SU-DHL-6 (cell line): Measurements from ENCODE around the gene NELL1.

Source experiments
- H2AFZ ChIP-seq: fragments of 200-600 bp; sonication (generic); 2 replicates; pipeline ENCODE4 v1.6.1; 2014; ENCODE audit warnings: low read depth, mild to moderate bottlenecking, moderate library complexity, mixed read lengths, antibody characterized with exemption, low read length; ENCODE audit not compliant: severe bottlenecking
- H3F3A ChIP-seq: fragments of 200-600 bp; shearing (Covaris generic); 2 replicates; pipeline ENCODE4 v1.6.0; 2016; ENCODE audit warnings: antibody characterized with exemption, mild to moderate bottlenecking; ENCODE audit not compliant: insufficient read depth
- H3K27ac ChIP-seq: fragments of 200-600 bp; sonication (generic); 2 replicates; pipeline ENCODE4 v1.5.1; 2016; ENCODE audit warnings: low read depth, mild to moderate bottlenecking, low read length, moderate library complexity, mixed read lengths
- H3K27me3 ChIP-seq: fragments of 200-600 bp; sonication (generic), shearing (Covaris generic); 2 replicates; pipeline ENCODE4 v1.6.0; 2014; ENCODE audit warnings: mild to moderate bottlenecking, low read length
- H3K36me3 ChIP-seq: fragments of 200-600 bp; sonication (generic); 2 replicates; pipeline ENCODE4 v1.6.1; 2014; ENCODE audit warnings: mild to moderate bottlenecking, low read length, mixed read lengths
- H3K4me2 ChIP-seq: fragments of 300-600, 200-600 bp; shearing (Covaris generic), sonication (generic); 2 replicates; pipeline ENCODE4 v1.6.0; 2014; ENCODE audit warnings: low read length, low read depth, mild to moderate bottlenecking; ENCODE audit not compliant: poor library complexity, severe bottlenecking
- H3K4me3 ChIP-seq: fragments of 200-600 bp; sonication (generic); 2 replicates; pipeline ENCODE4 v1.5.1; 2014; ENCODE audit warnings: antibody characterized with exemption, low read length, mild to moderate bottlenecking, mixed read lengths; ENCODE audit not compliant: insufficient read depth, poor library complexity, severe bottlenecking
- H3K79me2 ChIP-seq: fragments of 200-600 bp; sonication (generic); 2 replicates; pipeline ENCODE4 v1.6.1; 2014; ENCODE audit warnings: mild to moderate bottlenecking, low read length, moderate library complexity; ENCODE audit not compliant: insufficient read depth
- H3K9ac ChIP-seq: fragments of 200-600 bp; sonication (generic); 2 replicates; pipeline ENCODE4 v1.7.0; 2014; ENCODE audit warnings: mild to moderate bottlenecking, low read length
- H3K9me2 ChIP-seq: fragments of 200-600 bp; sonication (generic); replicated peaks from 2 replicates; pipeline ENCODE4 v1.6.1; 2014; ENCODE audit warnings: low read length; ENCODE audit not compliant: insufficient read depth
- H3K9me3 ChIP-seq: fragments of 200-600 bp; sonication (generic); 2 replicates; pipeline ENCODE4 v1.6.1; 2014; ENCODE audit warnings: low read length, mixed read lengths; ENCODE audit not compliant: insufficient read depth
- H4K20me1 ChIP-seq: fragments of 200-600 bp; sonication (generic); 2 replicates; pipeline ENCODE4 v1.6.1; 2014; ENCODE audit warnings: low read depth, mild to moderate bottlenecking, antibody characterized with exemption, low read length, moderate library complexity, mixed read lengths
- EZH2phosphoT487 ChIP-seq: fragments of 200-600 bp; sonication (generic), shearing (Covaris generic); conservative IDR thresholded peaks from 2 replicates; pipeline ENCODE4 v1.6.1; 2018; ENCODE audit warnings: mild to moderate bottlenecking, antibody characterized with exemption, low read length, moderate library complexity, mixed read lengths
- TF ChIP-seq, protein P1 (sequence below): fragments of 200-600 bp; sonication (generic); IDR thresholded peaks from one replicate; pipeline ENCODE4 v1.5.1; 2017; ENCODE audit warnings: antibody characterized with exemption, mild to moderate bottlenecking, low read length, moderate library complexity; ENCODE audit not compliant: insufficient read depth, poor library complexity, severe bottlenecking

The NELL1 gene

DNA sequence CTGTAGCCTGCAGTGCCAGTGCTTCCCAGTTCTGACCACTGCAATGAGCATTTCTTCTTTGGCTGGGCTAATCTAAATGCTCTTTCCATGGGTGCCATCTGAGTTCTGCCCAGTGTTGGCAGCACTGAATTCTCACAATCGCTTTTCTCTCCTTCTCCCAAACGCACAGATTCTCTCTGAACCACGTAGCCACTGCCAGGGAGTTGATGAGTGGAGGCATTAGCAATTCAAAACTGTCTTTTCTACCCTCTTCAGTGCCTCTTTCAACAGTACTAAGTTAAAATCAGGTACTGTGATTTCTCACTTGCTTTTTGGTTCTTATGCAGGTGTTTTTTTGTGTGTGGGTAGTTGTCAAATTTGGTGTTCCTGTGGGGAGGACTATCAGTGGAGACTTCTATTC lies 778.5 kb downstream of the NELL1 start:
- Histone ChIP-seq H3F3A (no peaks in the 10 kb centered on the region), H3K79me2 (no peaks in the 10 kb centered on the region), H3K4me3 (no peak overlapping the region), H3K27me3 (no peaks in the 10 kb centered on the region), H4K20me1 (no peaks in the 10 kb centered on the region), H3K27ac (no peak overlapping the region), H2AFZ (no peak overlapping the region), H3K9me2 (no peaks in the 10 kb centered on the region), H3K36me3 (no peaks in the 10 kb centered on the region), H3K4me2 (no peak overlapping the region), H3K9me3 (no peaks in the 10 kb centered on the region), H3K9ac (no peak overlapping the region)
- TF ChIP-seq, protein P1, sequence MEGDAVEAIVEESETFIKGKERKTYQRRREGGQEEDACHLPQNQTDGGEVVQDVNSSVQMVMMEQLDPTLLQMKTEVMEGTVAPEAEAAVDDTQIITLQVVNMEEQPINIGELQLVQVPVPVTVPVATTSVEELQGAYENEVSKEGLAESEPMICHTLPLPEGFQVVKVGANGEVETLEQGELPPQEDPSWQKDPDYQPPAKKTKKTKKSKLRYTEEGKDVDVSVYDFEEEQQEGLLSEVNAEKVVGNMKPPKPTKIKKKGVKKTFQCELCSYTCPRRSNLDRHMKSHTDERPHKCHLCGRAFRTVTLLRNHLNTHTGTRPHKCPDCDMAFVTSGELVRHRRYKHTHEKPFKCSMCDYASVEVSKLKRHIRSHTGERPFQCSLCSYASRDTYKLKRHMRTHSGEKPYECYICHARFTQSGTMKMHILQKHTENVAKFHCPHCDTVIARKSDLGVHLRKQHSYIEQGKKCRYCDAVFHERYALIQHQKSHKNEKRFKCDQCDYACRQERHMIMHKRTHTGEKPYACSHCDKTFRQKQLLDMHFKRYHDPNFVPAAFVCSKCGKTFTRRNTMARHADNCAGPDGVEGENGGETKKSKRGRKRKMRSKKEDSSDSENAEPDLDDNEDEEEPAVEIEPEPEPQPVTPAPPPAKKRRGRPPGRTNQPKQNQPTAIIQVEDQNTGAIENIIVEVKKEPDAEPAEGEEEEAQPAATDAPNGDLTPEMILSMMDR: no peak
- TF ChIP-seq EZH2phosphoT487: no peak

DNA sequence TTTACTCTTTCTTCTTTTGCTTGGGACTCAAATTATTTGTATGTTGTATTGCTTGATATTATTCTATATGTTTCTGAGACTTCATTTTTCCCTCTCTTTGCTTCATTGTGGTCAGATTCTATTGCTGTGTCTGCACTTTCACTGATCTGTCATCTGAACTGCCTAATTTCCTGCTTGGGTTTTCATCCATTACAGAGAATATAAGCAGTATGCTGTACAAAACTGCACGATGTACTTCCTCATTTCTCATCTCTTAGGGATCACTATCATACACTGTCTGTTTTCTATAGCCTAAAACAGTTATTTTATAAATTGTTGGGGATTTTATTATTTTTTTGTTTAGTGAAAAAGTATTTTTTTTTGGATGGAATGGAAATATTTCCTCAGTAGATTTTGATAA lies 786.8 kb downstream of the NELL1 start:
- Histone ChIP-seq H3K4me3 (no peak overlapping the region), H3K9me3 (no peaks in the 10 kb centered on the region), H4K20me1 (no peaks in the 10 kb centered on the region), H3K27me3 (no peaks in the 10 kb centered on the region), H3F3A (no peaks in the 10 kb centered on the region), H3K79me2 (no peaks in the 10 kb centered on the region), H2AFZ (no peak overlapping the region), H3K9me2 (no peaks in the 10 kb centered on the region), H3K27ac (no peak overlapping the region), H3K9ac (no peak overlapping the region), H3K4me2 (no peak overlapping the region), H3K36me3 (no peaks in the 10 kb centered on the region)
- TF ChIP-seq EZH2phosphoT487: no peak
- TF ChIP-seq, protein P1: no peak

DNA sequence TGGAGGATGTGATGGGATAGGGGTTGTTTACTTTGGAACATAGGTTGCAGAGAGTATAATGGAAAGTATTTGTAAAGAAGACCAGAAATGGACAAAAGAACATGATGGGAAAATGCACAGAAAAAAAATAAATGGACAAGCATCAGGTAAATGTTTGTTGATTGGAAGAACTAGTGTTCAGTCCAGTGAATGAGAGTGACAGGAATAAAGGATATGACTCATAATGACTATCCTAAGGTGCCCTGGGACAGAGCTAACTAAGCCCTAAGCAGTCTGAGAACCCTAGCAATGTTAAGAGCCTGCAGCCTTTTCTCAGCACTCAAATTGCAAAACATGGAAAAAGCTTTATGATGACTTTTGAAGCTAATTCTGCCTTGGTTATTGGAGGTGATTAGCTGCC lies 790.7 kb downstream of the NELL1 start:
- Histone ChIP-seq H3K27me3 (no peaks in the 10 kb centered on the region), H3F3A (no peaks in the 10 kb centered on the region), H3K4me2 (no peak overlapping the region), H3K9ac (no peak overlapping the region), H2AFZ (no peak overlapping the region), H3K9me2 (no peaks in the 10 kb centered on the region), H3K4me3 (no peak overlapping the region), H3K36me3 (no peaks in the 10 kb centered on the region), H3K79me2 (no peaks in the 10 kb centered on the region), H3K9me3 (no peaks in the 10 kb centered on the region), H4K20me1 (no peaks in the 10 kb centered on the region), H3K27ac (no peak overlapping the region)
- no peak for TF ChIP-seq EZH2phosphoT487
- TF ChIP-seq, protein P1: no peak
